H1 (cell line): ENCODE data around the gene NAV2. TPM values are rescaled to one million over a fixed set of nuclear protein-coding genes. Genes with fewer than 3 reads are reported as not detected.

Experiments
- CHD1 ChIP-seq: IDR thresholded peaks from 2 replicates; pipeline ENCODE4 v1.6.1; 2012; ENCODE audit warnings: low read depth, low read length, improper control_type of control experiment
- polyA plus RNA-seq, 7 experiments: library from polyadenylated mRNA; depleted of rRNA in 3 of 7; stranded (reverse) in 5 of 7; unstranded in 2 of 7; fragments of >200 nt in 5 of 7; fragments of 200-250 nt in 2 of 7; gene quantifications; 1 replicate in 5 of 7; 2 replicates in 1 of 7; 4 replicates in 1 of 7; pipeline versions ENCODE4 v1.2.1 to v1.2.3, GENCODE V29; 2011 to 2013; ENCODE audit warnings: missing spikeins in 2 of 7, mixed read lengths in 2 of 7
- total RNA-seq: library from RNA; stranded (reverse); fragmentation: NEBNext Ultra II Directional; extraction: Animal tissue kit (Norgen Biotek cat#: 25700); gene quantifications from 2 replicates; pipeline ENCODE4 v1.2.1, GENCODE V29; 2021
- TF ChIP-seq, protein P1 (sequence below): fragments of 300-600 bp; sonication (generic); IDR thresholded peaks from 2 replicates; pipeline ENCODE4 v1.7.1; 2012; ENCODE audit warnings: low read length, moderate library complexity, mild to moderate bottlenecking, inconsistent platforms; ENCODE audit not compliant: insufficient replicate concordance

Gene NAV2
- total and polyA plus RNA-seq, 2 of the 8 experiments (the other 6 are each of a cell fraction or from before 2014, with no cell fraction given) = 35.6 to 73.6 TPM

DNA sequence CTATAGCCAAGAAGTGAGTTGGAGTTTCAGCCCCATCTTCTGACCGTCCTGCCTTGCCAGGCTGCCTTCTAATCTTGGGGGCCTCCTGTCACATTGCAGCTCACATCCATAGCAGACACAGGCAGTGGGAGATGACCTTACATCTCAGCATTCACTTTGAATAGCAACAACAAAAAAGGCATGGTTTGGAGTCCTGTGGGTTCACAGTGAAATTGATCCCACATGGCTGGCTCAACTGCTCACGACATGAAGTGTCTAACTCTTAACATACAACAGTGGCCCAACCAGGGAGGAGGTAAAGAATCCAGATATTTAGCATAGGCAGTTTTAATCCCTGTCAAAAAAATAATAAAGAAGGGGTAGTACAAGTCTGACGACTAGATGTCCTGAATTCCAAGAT, 409.5 kb downstream of the NAV2 start (continued):
- TF ChIP-seq, protein P1, sequence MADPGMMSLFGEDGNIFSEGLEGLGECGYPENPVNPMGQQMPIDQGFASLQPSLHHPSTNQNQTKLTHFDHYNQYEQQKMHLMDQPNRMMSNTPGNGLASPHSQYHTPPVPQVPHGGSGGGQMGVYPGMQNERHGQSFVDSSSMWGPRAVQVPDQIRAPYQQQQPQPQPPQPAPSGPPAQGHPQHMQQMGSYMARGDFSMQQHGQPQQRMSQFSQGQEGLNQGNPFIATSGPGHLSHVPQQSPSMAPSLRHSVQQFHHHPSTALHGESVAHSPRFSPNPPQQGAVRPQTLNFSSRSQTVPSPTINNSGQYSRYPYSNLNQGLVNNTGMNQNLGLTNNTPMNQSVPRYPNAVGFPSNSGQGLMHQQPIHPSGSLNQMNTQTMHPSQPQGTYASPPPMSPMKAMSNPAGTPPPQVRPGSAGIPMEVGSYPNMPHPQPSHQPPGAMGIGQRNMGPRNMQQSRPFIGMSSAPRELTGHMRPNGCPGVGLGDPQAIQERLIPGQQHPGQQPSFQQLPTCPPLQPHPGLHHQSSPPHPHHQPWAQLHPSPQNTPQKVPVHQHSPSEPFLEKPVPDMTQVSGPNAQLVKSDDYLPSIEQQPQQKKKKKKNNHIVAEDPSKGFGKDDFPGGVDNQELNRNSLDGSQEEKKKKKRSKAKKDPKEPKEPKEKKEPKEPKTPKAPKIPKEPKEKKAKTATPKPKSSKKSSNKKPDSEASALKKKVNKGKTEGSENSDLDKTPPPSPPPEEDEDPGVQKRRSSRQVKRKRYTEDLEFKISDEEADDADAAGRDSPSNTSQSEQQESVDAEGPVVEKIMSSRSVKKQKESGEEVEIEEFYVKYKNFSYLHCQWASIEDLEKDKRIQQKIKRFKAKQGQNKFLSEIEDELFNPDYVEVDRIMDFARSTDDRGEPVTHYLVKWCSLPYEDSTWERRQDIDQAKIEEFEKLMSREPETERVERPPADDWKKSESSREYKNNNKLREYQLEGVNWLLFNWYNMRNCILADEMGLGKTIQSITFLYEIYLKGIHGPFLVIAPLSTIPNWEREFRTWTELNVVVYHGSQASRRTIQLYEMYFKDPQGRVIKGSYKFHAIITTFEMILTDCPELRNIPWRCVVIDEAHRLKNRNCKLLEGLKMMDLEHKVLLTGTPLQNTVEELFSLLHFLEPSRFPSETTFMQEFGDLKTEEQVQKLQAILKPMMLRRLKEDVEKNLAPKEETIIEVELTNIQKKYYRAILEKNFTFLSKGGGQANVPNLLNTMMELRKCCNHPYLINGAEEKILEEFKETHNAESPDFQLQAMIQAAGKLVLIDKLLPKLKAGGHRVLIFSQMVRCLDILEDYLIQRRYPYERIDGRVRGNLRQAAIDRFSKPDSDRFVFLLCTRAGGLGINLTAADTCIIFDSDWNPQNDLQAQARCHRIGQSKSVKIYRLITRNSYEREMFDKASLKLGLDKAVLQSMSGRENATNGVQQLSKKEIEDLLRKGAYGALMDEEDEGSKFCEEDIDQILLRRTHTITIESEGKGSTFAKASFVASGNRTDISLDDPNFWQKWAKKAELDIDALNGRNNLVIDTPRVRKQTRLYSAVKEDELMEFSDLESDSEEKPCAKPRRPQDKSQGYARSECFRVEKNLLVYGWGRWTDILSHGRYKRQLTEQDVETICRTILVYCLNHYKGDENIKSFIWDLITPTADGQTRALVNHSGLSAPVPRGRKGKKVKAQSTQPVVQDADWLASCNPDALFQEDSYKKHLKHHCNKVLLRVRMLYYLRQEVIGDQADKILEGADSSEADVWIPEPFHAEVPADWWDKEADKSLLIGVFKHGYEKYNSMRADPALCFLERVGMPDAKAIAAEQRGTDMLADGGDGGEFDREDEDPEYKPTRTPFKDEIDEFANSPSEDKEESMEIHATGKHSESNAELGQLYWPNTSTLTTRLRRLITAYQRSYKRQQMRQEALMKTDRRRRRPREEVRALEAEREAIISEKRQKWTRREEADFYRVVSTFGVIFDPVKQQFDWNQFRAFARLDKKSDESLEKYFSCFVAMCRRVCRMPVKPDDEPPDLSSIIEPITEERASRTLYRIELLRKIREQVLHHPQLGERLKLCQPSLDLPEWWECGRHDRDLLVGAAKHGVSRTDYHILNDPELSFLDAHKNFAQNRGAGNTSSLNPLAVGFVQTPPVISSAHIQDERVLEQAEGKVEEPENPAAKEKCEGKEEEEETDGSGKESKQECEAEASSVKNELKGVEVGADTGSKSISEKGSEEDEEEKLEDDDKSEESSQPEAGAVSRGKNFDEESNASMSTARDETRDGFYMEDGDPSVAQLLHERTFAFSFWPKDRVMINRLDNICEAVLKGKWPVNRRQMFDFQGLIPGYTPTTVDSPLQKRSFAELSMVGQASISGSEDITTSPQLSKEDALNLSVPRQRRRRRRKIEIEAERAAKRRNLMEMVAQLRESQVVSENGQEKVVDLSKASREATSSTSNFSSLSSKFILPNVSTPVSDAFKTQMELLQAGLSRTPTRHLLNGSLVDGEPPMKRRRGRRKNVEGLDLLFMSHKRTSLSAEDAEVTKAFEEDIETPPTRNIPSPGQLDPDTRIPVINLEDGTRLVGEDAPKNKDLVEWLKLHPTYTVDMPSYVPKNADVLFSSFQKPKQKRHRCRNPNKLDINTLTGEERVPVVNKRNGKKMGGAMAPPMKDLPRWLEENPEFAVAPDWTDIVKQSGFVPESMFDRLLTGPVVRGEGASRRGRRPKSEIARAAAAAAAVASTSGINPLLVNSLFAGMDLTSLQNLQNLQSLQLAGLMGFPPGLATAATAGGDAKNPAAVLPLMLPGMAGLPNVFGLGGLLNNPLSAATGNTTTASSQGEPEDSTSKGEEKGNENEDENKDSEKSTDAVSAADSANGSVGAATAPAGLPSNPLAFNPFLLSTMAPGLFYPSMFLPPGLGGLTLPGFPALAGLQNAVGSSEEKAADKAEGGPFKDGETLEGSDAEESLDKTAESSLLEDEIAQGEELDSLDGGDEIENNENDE = no peak
- TF ChIP-seq CHD1 = no peak
